NCI-H82 (cell line): ENCODE measurements around the gene DHX32.

Source experiments
- DNase-seq: peaks from one replicate; lab custom pipeline; 2025; lab: John Stamatoyannopoulos, UW

DHX32 gene

DNA sequence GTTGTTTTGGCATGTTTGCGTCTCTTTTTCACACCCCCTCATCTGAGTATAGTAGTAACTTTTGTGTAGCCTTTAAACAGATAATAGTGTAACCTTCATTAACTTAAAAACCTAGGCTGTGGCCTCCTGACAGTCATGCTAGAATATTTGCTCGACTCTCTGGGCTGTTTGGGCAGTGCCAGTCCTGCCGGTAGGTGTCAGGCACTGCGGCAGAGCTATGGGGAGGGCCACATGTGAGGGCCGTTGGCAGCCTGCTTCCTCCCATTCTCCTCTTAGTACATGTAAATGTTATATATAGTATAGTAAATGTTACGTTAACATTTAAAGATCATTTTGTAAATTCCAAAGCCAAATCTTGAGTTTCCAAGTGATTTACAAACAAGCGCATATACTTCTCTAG lies 31.6 kb downstream of the DHX32 start:
- DNase-seq: no peak

GRCh38 chr10:125848857-125849256 lies 32.2 kb downstream of the DHX32 start:
- DNase-seq: no peak

DNA sequence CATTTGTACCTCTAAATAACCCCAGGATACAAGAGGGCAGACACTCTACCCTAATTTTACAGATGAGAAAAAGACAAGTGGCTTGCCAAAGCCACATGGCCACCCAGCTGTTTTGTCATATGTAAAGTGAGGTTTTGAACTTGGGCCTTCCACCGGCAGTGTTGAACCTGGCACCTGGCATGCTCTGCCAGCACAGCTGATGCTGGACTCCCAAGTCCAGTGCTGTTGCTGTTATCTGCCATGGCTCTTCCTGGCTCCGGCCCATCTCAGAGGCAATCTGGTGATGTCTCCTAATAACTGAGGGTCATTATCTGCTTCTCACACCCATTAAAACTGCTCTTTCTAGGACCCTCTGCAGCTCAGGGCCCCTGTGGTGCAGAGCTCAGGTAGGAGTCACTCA lies 32.7 kb downstream of the DHX32 start:
- no peak for DNase-seq

GRCh38 chr10:125846894-125847293 lies 34.2 kb downstream of the DHX32 start:
- no peak for DNase-seq

- DNase-seq: no peak
These were observed 35.5 kb downstream of the DHX32 start for GRCh38 chr10:125845617-125846016.

DNA sequence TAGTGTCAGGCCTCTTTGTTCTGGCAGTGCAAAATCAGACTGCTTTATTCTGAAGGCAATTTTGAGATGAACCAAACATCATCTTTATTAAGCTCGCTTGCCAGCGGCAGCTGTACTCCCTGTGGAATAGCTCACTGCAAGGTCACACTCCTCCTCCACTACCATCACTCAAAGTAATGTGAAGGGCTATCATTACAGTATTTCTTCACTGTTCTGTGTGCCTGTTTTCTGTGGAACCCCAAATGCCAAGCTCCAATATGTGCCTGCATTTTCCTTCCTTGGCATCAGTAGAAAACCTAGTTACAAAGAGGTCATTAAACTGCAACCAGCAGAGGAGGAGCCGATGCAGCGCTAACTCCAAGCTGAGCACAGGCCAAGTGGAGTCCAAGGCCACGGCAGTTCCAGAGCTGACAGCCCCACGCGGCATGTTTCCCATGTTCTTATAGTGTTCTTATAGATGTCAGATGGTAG lies 36.3 kb downstream of the DHX32 start:
- DNase-seq: no peak

- no peak for DNase-seq
These were observed 37.3 kb downstream of the DHX32 start for GRCh38 chr10:125843603-125844329.

DNA sequence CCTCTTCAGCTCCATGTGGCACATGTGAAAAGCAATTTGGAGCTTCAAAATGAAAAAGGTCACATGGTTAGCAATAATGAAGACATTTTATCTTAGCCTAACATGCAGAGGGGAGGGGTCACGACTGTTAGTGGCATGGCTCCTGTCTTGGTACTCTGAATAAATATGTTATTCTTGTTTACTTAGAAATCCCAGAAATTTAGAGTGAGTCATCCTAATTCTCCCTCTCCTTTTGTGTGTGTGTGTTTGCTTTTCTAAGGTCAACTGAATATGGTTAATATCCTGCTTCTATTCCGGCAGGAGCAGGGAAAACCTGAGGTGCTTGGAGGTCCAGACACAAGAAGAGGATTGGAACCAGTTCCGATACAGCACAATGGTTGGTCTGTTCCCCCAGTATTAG lies 40.1 kb downstream of the DHX32 start:
- DNase-seq: no peak

GRCh38 chr10:125840406-125840805 lies 40.7 kb downstream of the DHX32 start:
- no peak for DNase-seq

DNA sequence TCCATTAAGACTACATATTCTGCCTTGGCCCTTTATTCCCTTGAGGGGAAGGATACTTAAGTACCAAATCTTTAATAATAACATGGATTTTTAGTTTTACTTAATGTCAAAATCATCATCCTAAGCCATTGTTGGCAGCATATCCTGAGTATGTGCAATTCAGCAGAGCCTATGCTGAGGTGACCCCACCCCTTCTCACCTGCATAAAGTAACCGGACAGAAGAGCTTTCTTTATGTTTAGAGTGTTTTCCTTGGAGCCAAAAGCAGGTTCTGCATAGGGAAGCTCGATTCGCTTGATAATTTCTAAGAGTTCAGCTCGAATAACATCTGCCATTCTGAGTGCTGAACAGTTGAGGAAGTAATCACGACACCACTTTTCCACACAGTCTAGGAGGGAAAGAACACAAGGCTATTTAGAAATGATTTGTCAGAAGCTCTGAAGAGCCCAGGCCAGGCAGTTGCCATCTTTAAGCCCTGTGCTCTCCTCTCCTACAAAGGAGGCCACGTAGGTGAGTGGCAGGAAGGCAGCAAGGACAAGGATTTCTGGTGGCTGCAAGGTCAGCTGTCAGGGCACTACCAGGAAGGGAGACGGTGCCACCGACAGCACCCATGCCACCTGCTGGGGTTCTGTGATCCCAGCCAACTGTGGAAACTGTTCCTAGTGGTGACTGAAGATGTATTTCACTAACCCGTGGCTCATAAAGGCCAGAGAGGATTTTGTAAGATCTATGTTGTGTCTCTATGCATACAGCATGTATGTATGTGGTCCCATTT lies 42.1 kb downstream of the DHX32 start:
- DNase-seq: no peak

DNA sequence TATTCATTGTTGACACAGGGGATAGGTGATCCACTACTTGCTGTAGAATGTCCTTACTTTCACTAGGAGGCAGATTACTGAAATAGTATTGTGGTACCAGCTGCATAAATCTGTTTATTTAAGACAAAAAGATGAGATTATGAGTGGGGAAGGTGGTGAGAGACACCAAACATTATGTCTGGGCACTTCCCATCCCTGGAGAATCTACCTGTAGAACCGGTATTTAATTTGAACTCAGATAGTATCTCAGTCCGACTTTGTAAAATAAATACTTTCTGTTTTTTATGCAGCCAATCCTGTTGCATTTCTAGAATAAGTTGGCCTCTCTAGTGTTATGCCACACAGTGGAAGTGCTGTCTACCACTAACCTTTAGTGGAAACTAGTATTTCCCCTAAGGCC lies 44.3 kb downstream of the DHX32 start:
- DNase-seq: no peak

DNA sequence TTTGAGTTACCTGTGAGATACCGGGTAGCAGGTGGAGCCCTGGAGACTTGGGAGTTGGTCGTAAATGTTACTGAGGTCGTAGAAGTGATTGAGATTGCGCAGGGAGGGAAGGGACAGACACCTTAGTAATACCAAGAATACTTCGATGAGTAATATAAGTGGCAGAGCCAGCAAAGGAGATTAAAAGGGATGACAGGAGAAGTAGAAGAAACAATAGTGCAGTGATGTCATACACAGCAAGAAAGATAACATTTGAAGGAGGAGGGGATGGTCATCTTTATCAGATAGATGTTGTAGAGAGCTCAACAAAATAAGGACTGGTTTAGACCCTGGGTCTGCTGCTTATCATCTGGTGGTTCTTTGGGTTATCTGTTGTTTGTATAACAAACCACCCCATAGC lies 52.8 kb downstream of the DHX32 start:
- DNase-seq: no peak

DNA sequence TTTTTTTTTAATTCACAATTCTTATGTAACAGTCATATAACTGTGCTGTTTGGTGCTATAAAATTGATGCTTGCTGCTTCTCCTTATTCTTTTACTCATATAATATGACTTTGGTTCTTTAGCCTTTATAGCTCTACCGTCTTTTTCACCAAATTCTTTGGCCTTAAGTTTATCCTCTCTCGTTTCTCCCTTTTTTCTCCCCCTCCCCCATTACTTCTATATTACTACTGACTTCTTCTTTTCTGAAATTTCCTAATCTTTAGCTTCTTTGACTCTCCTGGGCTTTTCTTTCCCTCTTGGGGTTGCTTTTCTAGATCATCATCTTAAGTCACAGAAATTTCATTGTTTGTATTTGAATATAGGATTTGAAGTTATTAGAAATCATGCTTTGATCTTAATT lies 54.0 kb downstream of the DHX32 start:
- DNase-seq: no peak

DNA sequence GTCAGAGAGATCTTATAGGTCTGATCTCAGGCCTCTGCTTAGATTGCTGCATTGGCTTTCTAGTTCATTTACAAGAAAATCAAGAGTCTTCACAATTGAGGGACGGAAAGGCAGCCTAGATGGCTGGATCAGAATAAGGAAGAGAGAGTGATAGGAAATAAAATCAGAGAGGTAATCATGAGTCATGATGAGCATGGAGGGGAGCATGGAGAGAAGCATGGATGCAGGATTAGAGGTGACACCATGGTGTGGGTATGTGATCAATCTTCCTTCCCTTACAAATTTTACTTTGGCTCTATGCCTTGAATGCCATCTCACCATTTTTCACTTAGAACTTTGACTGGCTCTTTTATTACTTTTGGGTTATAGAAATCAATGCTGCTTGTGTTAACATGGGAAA lies 56.4 kb downstream of the DHX32 start:
- DNase-seq: peak; percentile 22

DNA sequence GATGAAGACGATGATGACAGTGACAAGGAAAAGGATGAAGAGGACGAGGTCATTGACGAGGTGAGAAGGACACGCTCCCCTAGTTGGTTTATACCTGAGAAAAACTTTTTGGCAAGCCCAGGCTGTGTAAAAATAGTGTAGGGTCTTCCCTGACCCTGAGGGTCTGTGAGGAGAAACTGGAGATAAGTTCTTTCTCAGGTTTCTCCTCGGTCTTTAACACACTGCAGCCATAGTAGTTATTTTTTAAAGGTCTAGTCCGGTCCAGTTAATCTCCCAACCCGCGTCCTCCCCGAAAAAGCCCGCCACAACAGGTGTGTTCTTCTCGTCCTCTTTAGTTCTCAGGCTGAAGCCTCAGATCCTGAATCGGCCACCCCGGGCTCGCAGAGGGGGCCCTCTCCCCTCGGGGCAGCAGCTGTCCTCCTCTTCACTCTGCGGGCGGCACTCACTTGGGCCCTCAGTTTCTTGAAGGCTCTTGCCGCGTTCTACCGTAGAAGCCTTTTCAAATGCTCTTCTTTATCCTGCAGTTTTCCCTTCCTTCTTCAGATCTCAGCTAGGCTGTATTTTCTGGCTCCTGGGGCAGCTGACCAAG lies 57.3 kb downstream of the DHX32 start:
- DNase-seq: peak; percentile 38

GRCh38 chr10:125822878-125823662 lies 58.0 kb downstream of the DHX32 start, which contains the start of the genes BCCIP and UROS:
BCCIP (plus strand) TSS chr10:125823546; CDS start chr10:125823558, 12 bp downstream.
UROS (minus strand) TSS chr10:125823258; CDS start chr10:125816499, 6,759 bp downstream.
- peak; percentile 93 for DNase-seq

- DNase-seq: no peak
These were observed 60.4 kb downstream of the DHX32 start for GRCh38 chr10:125820701-125821100.

DNA sequence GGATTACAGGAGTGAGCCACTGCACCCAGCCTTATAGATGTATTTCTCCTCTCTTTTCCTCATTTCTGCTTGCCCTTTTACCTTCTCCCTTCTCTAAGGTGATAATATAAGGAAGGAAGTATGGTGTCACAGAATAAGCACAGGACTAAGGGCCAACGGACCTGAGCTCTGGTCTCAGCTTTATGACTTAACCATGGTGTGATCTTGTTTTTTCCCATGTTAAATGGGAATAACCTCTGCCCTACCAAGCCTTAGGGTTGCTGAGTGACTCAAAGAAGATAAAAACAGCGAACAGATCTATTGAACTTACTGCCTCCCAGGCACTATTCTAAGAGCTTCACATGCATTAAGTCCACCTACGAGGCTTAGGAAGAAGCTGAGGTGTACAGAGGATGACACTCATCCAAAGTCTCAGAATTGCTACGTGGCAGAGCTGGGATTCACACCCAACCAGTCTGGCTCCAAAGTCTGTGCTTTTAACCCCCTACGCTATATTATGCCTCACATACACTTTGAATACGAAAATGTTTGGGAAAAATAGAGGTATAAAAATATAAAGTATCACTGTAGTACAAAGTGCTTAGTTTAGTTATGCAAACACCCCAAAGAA lies 63.6 kb downstream of the DHX32 start:
- no peak for DNase-seq

- DNase-seq: no peak
These were observed 64.5 kb downstream of the DHX32 start for GRCh38 chr10:125816548-125816947.

- DNase-seq: no peak
These were observed 65.3 kb downstream of the DHX32 start for GRCh38 chr10:125815764-125816163.

GRCh38 chr10:125812128-125812750 lies 68.9 kb downstream of the DHX32 start:
- DNase-seq: no peak
